ENCODE data around the gene PARP8.

PARP8 gene

DNA sequence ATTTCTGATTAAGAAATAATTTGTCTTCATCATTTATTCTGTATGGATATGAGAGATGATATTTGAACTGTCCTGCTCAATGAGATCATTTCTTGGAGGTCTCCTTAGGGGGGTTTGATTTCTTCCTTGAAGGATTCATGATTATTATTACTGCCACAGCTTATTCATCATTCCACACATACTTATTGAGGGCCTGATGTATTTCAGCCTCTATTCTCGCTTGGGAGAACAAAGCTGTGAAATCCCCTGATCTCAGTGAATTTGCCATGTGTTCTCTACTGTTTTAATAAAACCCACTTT lies 36.9 kb downstream of the PARP8 start:
- TF ChIP-seq SIN3A (IDR thresholded peaks at IDR 0.05; ENCODE audit: borderline replicate concordance, insufficient read depth, low read length), result no peak
- TF ChIP-seq, protein P1, sequence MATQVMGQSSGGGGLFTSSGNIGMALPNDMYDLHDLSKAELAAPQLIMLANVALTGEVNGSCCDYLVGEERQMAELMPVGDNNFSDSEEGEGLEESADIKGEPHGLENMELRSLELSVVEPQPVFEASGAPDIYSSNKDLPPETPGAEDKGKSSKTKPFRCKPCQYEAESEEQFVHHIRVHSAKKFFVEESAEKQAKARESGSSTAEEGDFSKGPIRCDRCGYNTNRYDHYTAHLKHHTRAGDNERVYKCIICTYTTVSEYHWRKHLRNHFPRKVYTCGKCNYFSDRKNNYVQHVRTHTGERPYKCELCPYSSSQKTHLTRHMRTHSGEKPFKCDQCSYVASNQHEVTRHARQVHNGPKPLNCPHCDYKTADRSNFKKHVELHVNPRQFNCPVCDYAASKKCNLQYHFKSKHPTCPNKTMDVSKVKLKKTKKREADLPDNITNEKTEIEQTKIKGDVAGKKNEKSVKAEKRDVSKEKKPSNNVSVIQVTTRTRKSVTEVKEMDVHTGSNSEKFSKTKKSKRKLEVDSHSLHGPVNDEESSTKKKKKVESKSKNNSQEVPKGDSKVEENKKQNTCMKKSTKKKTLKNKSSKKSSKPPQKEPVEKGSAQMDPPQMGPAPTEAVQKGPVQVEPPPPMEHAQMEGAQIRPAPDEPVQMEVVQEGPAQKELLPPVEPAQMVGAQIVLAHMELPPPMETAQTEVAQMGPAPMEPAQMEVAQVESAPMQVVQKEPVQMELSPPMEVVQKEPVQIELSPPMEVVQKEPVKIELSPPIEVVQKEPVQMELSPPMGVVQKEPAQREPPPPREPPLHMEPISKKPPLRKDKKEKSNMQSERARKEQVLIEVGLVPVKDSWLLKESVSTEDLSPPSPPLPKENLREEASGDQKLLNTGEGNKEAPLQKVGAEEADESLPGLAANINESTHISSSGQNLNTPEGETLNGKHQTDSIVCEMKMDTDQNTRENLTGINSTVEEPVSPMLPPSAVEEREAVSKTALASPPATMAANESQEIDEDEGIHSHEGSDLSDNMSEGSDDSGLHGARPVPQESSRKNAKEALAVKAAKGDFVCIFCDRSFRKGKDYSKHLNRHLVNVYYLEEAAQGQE (IDR thresholded peaks at IDR 0.05; ENCODE audit: insufficient read depth in 1 of 2, low read depth in 2 of 2, low read length in 2 of 2), result no peak
- no peak for TF ChIP-seq FOXP2 (optimal IDR thresholded peaks at IDR 0.05; ENCODE audit: borderline replicate concordance, extremely low read depth, extremely low read length, insufficient read depth)
- no peak for TF ChIP-seq TAF1 (IDR thresholded peaks at IDR 0.05; ENCODE audit: borderline replicate concordance, insufficient read depth, low read length)
- no peak for TF ChIP-seq POLR2AphosphoS5 (IDR thresholded peaks at IDR 0.05; ENCODE audit: low read depth, low read length)

DNA sequence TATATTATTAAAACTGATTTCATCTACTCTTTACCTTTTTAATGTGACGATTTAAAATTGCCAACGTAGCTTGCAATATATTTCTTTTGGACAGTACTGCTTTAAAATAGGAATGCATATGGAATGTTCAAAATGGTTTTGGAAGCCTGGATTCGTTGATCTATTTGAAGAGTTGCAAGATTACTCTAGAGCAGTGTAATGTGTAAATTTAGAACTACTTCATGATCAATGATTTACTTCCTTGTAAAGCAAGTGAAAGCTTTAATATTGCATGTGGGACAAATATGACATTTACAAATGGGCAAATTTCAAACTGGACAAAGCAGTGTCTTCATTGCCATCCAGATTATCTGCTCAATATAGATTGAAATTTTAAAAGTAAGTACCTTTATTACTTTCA lies 38.3 kb downstream of the PARP8 start:
- TF ChIP-seq FOXP2 (optimal IDR thresholded peaks at IDR 0.05; ENCODE audit: borderline replicate concordance, extremely low read depth, extremely low read length, insufficient read depth) (no peak), TAF1 (IDR thresholded peaks at IDR 0.05; ENCODE audit: borderline replicate concordance, insufficient read depth, low read length) (no peak), SIN3A (IDR thresholded peaks at IDR 0.05; ENCODE audit: borderline replicate concordance, insufficient read depth, low read length) (no peak), POLR2AphosphoS5 (IDR thresholded peaks at IDR 0.05; ENCODE audit: low read depth, low read length) (no peak)
- TF ChIP-seq, protein P1 (IDR thresholded peaks at IDR 0.05; ENCODE audit: insufficient read depth in 1 of 2, low read depth in 2 of 2, low read length in 2 of 2), result no peak

DNA sequence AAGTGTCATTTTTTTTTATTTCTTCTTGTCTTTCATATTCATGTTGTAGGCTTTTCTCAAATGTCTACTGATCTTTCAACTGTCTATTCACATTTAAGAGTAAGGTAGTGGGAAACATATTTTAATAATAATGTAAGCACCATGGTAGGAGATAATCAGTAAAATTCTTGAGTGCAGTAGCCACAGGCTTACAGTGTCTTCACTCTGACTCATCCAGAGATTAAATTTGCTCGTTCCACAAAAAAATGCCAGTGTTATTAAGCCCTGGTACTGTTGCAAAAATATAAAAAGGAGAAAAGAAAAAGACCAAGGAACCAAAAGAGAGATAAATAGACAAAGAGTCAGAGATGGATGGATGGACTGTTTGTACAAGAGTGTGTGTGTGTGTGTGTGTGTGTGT lies 43.0 kb downstream of the PARP8 start:
- TF ChIP-seq TAF1 (IDR thresholded peaks at IDR 0.05; ENCODE audit: borderline replicate concordance, insufficient read depth, low read length) (no peak), POLR2AphosphoS5 (IDR thresholded peaks at IDR 0.05; ENCODE audit: low read depth, low read length) (no peak), SIN3A (IDR thresholded peaks at IDR 0.05; ENCODE audit: borderline replicate concordance, insufficient read depth, low read length) (no peak), FOXP2 (optimal IDR thresholded peaks at IDR 0.05; ENCODE audit: borderline replicate concordance, extremely low read depth, extremely low read length, insufficient read depth) (no peak)
- TF ChIP-seq, protein P1 (IDR thresholded peaks at IDR 0.05; ENCODE audit: insufficient read depth in 1 of 2, low read depth in 2 of 2, low read length in 2 of 2), result no peak

DNA sequence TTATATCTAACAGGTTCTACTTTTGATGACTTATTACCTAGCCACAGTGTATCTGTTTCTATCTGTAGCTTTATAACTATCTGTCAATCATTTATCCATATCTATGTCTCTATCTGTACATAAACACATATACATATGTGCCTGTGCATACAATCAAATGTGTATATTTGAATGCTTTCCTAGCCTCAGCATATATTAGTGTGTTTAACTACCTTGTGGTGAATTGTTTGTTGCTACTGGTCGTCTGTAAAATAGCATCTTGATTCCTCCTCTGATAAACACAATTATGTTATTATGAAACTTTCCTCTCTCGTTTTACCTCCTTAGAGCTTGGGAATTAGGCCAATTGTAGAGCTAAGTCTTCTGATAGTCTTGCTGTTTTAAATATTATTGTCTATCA lies 44.4 kb downstream of the PARP8 start:
- no peak for TF ChIP-seq SIN3A (IDR thresholded peaks at IDR 0.05; ENCODE audit: borderline replicate concordance, insufficient read depth, low read length)
- no peak for TF ChIP-seq POLR2AphosphoS5 (IDR thresholded peaks at IDR 0.05; ENCODE audit: low read depth, low read length)
- TF ChIP-seq TAF1 (IDR thresholded peaks at IDR 0.05; ENCODE audit: borderline replicate concordance, insufficient read depth, low read length), result no peak
- TF ChIP-seq, protein P1 (IDR thresholded peaks at IDR 0.05; ENCODE audit: insufficient read depth in 1 of 2, low read depth in 2 of 2, low read length in 2 of 2), result no peak
- no peak for TF ChIP-seq FOXP2 (optimal IDR thresholded peaks at IDR 0.05; ENCODE audit: borderline replicate concordance, extremely low read depth, extremely low read length, insufficient read depth)

DNA sequence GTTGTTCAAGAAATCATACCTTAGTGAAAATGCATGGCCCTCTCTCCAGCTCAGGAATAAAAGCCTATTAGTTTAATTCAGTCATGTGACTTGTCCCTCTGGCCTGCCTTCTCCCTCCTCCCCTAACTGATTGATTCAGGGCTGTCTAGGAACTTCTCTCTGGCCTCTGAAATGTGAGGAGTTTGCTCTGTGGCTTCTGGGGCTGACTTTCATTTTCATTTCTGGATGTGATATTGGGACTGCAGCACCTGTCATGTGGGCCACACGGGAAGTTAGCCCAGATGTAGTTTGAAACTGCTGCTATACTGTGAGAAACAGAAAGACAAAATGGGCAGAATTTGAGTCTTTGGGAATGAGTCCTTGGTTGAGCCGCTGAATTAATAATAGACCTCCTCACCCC lies 44.8 kb downstream of the PARP8 start:
- TF ChIP-seq SIN3A (IDR thresholded peaks at IDR 0.05; ENCODE audit: borderline replicate concordance, insufficient read depth, low read length) (no peak), TAF1 (IDR thresholded peaks at IDR 0.05; ENCODE audit: borderline replicate concordance, insufficient read depth, low read length) (no peak), POLR2AphosphoS5 (IDR thresholded peaks at IDR 0.05; ENCODE audit: low read depth, low read length) (no peak), FOXP2 (optimal IDR thresholded peaks at IDR 0.05; ENCODE audit: borderline replicate concordance, extremely low read depth, extremely low read length, insufficient read depth) (no peak)
- TF ChIP-seq, protein P1 (IDR thresholded peaks at IDR 0.05; ENCODE audit: insufficient read depth in 1 of 2, low read depth in 2 of 2, low read length in 2 of 2), result no peak
